GM13977 (cell line): ENCODE results near the gene TOR1AIP2.
"Not testable (repeated sequence)": the region's sequence is repeated elsewhere in the genome, so short reads cannot be mapped to it uniquely, and the experiment has no call there.

Experiments
- DNase-seq: peaks from one replicate; pipeline ENCODE4 v3.0.0; 2012; ENCODE audit warnings: low spot score
- CTCF ChIP-seq: IDR thresholded peaks from 2 replicates; pipeline ENCODE4 v1.5.1; 2012; ENCODE audit warnings: mild to moderate bottlenecking, control low read depth; ENCODE audit not compliant: insufficient read depth; ENCODE audit errors: extremely low read depth, missing control alignments
- in situ Hi-C: fragments of 300-500 bp; cut with MboI; formaldehyde crosslinking; loops from one replicate; pipeline ENCODE4 v1.12.0; 2022; ENCODE audit warnings: low sequenced_read_pairs, low pct_unique_long_range_greater_than_20kb, mixed read lengths, inconsistent platforms; ENCODE audit not compliant: unreplicated experiment

Gene TOR1AIP2

GRCh38 chr1:179805291-179806195 lies 72.1 kb downstream of the TOR1AIP2 start:
- no peak for TF ChIP-seq CTCF
- in situ Hi-C loops, result loop anchor here (10.0 kb wide), 1 partner anchor 91 kb away; no protein-coding TSS in a partner anchor
- DNase-seq, result no peak

GRCh38 chr1:179804417-179804816 lies 73.2 kb downstream of the TOR1AIP2 start:
- not testable (repeated sequence) for DNase-seq
- in situ Hi-C loops, result loop anchor here (10.0 kb wide), 1 partner anchor 90 kb away; no protein-coding TSS in a partner anchor

GRCh38 chr1:179803918-179804317 lies 73.7 kb downstream of the TOR1AIP2 start:
- no peak for TF ChIP-seq CTCF
- in situ Hi-C loops, result loop anchor here (10.0 kb wide), 1 partner anchor 89 kb away; no protein-coding TSS in a partner anchor
- DNase-seq, result no peak

- in situ Hi-C loops, result loop anchor here (10.0 kb wide), 1 partner anchor 88 kb away; no protein-coding TSS in a partner anchor
- no peak for TF ChIP-seq CTCF
- DNase-seq, result no peak
These were observed 74.5 kb downstream of the TOR1AIP2 start for GRCh38 chr1:179803104-179803503.

GRCh38 chr1:179800481-179800880 lies 77.1 kb downstream of the TOR1AIP2 start:
- no peak for TF ChIP-seq CTCF
- in situ Hi-C loops, result loop anchor here (10.0 kb wide), 1 partner anchor 86 kb away; no protein-coding TSS in a partner anchor
- no peak for DNase-seq

- DNase-seq, result no peak
- in situ Hi-C loops, result no loop called here
- no peak for TF ChIP-seq CTCF
These were observed 78.6 kb downstream of the TOR1AIP2 start for GRCh38 chr1:179798864-179799516.
